NCI-H2081 (cell line): ENCODE data around the gene CTAGE9.
"Not testable (repeated sequence)": the region's sequence is repeated elsewhere in the genome, so short reads cannot be mapped to it uniquely, and the experiment has no call there.

Source experiments
- DNase-seq, 2 experiments: peaks; one replicate each; lab custom pipeline; 2025; lab: John Stamatoyannopoulos, UW

CTAGE9 gene

DNA sequence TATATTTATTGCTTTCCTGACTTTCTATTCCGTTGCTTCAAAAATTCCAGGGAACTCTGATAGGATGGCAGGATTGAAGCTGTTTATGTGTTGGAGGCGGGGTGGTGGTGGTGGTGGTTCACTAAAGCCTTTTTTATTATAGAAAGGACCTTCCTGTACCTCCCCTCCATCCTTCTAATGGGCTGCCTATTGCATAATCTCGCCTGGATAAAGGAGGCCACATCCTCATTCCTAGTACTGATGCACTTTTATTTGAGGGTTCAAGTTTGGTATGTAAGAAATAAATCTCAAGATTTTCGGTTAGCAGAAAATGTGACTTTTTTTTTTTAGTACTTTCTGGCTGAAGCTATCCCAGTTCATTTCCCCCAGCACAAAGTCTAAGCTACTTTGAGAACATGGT is 18.7 kb upstream of the CTAGE9 start:
- no peak for DNase-seq

DNA sequence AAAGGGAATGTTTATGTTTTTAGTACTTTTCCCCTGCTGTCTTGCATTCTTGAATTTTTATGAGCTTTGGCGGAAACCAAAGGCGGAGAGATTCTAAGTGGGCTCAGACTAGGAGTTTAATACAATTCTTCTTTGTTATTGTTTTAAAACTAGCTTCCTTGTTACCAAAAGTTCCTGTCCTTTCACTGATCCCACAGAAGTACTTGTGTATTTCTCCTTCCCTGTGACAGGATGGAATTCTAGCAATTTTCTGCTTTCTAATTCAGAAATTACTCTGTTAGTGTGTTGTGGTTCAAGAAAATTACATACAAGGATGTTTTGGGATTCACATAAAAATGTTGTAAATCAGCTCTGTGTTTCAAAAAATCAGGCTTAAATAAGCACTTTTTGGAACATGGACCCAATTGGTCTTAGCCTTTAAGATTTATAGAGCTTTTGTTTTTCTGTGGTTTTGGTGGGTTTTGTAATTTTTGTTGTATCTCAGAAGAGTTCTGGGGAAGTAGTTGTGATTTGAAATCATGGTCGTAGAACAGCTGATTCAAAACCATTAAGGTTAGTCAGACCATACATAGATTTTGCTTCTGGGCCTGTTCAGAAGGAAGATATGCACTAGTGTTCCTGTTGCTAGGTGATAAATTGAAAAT is 17.6 kb upstream of the CTAGE9 start:
- DNase-seq: no peak

DNA sequence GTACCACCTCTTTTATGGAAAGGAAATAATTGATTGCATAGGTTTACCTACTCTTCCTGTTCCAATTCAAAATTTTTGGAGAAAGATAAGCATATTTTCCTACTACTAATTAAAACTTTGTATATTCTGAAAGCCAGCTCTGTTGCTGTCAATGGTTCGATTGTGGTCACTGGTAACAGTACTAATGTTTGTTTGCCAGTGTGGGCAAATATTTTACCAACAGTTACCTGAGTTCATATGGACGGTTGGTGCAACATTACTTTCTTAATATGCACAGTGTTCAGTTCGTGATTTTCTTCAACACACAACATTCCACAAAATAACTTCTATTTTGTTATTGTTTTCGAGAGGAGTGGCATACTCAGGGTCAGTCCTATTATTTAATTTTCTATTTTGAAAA is 17.1 kb upstream of the CTAGE9 start:
- DNase-seq: no peak

DNA sequence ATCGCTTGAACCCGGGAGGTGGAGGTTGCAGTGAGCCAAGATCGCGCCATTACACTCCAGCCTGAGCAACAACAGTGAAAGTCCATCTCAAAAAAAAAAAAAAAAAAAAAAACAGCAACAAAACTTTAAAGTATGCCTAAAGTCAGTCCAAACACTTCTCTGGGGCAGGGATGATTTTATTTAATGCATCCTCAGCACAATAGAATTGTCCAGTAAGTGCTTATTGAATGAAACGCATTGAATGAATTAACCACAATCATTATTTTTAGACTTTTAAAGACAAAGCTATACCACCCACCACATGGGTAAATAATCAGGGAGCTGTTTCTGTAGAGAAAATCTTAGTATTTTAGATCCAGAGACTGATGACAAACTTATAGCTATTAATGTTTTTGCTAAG is 16.6 kb upstream of the CTAGE9 start:
- DNase-seq: no peak

DNA sequence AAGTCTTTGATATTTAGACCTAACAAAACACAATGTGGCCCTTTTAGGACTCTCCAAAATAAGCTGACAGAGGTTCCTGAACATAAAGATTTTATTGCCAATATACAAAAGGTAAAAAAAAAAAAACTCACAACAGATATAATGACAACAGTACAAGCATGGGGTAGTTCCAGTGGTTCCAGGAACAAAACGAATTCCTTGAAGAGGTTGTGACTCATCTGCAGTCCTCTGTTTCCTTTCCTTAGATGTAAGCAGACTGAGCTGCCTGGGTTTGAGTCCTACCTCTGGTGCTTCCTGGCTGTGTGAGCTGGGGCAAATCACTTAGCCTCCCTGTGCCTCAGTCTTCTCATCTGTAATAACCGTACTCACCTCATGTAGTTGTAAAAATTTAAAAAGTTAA is 13.3 kb upstream of the CTAGE9 start:
- no peak for DNase-seq

DNA sequence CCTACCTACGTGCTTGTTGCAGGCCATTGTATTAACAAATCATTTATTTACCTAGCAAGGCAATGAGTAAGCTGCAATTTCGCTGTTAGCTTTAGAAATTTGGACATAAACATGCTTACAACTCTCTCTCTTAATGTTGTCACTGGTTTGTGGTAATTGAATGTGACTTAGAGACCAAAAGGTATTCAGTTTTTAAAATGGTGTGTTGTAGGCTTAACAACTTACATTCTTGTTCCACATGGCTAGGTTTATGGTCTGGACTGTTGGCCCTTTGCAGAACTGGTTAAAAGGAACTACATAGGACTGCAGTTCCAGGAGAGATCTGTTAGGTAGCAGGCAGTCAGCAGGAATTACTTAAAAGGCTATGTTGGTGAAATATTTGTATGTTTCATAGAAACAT is 10.3 kb upstream of the CTAGE9 start:
- DNase-seq: no peak

DNA sequence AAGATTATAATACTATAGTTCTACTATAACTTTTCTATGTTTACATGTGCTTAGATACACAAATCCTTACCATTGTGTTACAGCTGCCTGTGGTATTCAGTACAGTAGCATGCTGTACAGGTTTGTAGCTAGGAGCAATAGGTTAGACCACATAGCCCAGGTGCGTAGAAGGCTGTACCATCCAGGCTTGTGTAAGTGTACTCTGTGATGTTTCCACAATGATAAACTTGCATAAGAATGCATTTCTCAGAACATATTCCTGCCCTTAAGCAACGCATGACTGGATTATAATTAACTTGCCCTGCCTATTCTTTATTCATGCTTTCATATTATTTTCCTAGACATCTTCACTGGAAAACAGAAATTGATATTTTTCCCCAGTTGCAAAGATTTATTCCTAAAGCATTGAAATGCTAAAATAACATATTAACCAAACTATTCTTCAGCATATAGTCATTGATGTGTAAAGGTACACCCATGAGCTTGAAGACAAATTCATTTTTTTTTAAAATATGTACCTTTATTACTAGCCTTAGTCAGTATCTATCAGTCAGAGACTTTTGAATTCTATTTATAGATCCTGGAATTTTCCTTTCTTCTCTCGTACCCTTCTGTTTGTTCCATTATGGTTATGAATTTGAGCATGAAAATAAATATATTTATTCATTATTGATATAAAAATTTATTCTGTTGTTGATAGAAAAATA is 7.2 kb upstream of the CTAGE9 start:
- no peak for DNase-seq

DNA sequence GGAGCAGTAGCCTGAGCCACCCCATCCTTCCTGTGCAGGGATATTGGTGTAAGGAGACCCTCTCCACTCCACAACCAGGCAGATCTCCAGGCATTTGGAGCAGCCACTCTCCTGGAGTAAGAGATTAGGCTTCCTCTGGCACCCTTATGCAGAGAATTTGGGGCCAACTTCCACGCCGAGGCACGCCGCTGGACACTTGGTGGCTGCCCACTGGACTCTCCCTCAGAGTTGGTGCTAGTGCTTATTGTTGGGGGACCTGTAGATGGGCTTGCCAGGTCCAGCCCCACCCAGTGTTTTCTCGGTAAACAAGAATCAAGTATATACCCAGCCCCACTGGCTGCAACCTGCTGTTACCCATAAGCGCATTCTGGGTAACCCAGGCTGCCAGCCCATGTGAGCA is 4.8 kb upstream of the CTAGE9 start:
- not testable (repeated sequence) for DNase-seq

DNA sequence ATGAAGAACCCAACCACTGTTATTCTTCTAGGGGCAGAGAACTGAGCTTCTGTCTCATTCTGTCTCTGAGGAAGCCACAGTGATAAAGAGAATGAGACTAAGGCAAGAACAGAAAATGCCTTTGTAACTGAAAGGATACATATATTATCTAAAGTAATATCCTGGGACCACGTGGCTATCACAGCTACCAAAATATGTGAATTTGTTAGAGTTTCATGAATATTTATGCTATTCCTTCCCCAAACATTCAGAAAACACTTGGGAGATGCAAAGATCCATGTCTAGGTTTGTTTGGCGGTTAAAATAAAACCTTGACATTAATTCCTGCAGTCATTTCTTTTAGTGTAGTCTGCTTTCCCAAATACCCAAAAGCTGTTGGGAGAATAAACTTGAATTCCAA is 6.9 kb downstream of the CTAGE9 start:
- not testable (repeated sequence) for DNase-seq

DNA sequence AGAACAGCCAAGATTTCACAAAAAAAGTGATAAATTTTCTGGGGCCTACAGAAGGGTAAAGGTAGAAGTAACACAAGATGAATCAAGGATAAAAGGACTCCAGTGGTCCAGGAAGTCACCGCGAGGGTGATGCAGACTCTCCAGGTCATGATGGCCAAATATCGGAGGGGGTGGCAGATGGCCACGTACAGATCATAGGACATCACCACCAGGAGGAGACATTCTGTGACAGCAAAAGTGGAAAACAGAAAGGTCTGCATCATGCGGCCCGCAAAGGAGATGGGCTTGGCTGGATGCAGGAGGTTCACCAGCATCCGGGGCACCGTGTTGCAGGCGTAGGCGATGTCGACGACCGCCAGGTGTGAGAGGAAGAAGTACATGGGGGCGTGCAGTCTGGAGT is 10.0 kb downstream of the CTAGE9 start:
- not testable (repeated sequence) for DNase-seq

DNA sequence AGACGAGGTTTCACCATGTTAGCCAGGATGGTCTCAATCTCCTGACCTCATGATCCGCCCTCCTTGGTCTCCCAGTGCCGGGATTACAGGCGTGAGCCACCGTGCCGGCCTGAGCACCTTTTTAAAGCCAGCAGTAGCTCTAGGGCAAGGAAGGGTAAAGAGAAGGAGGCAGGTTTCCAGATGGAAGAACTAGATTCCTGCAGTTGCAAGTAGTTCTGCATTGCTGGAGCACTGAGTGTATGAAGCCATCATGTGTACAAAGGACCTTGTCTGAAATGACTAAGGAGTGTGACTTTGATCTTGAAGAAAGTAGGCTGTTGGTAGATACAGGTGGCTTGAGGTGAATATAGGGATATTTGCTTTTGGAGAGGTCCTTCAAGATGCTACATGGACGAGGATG is 13.9 kb downstream of the CTAGE9 start:
- no peak for DNase-seq

DNA sequence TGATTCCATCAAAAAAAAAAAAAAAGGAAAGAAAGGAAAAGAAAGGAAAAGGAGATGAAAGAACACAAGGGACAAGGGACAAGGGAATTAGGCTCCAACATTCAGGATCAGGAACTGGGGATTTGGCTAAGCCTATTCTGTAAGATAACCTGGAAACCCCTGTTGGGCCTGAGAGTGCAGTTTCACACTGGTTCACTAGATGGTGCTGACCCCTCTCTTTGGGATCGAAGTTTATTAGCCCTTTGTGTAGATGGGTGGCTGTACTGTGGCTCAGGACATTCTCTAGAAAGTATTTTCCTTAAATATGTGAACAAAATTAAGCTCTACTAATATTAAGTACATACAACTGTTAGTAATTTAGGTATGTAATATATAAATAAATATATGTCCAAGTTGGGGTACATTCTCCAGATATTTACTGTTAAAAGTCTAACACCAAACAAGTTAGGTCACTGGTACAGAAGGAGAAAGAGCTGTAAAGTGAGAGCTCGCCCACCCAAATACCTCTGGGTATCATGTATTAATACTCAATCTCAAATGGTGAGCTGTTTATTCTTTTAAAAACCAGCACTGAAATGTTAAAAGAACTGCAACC is 15.9 kb downstream of the CTAGE9 start:
- peak; percentile 14 to 67 for DNase-seq

DNA sequence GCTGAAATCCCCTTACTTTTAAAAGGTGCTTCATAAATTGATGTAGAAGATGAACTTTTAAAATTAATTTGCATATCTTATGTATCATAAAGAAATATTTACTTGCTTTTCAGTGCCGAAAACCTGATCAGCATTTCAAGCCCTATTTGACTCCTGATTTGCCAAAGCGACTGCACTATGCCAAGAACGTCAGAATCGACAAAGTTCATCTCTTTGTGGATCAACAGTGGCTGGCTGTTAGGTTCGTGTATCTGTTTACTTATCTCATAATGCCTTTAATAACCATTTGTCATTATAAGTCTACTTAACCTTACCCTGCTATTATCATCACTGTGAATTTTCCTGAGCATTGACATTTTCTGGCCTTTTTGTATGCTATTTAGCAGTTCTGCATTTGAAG is 17.4 kb downstream of the CTAGE9 start:
- DNase-seq: no peak

DNA sequence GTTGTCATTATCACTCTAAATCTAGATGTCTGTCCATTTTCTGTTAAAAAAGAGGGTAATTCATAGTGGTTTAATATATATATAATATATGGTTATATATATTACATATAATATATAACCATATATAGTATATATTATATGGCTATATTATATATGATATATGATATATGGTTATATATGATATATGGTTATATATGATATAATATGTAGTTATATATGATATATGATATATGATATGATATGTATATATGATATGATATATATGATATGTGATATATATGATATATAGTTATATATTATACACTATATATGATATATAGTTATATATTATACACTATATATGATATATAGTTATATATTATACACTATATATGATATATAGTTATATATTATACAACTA is 18.2 kb downstream of the CTAGE9 start:
- DNase-seq: no peak

DNA sequence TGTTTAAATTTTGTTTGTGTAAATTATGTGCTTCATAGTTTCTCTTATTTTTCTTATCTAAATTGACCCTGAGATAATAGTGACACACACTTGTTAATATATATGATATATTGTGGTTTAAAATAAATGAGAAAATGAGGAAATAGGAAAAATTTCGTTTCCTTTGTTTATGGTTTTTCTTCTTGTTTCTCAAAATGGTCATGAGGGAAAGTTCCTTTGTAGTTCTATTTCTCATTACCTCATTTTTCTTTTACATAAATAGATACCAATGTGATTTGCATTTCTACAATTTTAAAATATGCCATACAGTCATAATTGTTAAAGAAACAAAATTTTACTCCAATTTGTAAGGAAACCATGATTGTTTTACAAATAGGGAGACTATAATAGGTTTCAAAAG is 18.8 kb downstream of the CTAGE9 start:
- DNase-seq: no peak

DNA sequence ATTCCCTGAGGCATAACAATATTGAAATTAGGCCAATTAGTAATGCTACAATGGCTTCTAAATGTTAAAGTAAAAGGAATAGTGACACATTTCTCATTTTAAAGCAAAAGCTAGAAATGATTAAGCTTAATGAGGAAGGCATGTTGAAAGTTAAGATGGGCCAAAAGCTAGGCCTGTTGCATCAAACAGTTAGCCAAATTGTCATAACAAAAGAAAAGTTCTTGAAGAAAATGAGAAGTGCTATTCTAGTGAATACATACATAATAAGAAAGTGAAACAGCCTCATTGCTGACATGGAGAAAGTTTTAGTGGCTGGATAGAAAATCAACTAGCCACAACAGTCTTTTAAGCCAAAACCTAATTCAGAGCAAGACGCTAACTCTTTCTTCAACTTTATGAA is 22.5 kb downstream of the CTAGE9 start:
- no peak for DNase-seq

DNA sequence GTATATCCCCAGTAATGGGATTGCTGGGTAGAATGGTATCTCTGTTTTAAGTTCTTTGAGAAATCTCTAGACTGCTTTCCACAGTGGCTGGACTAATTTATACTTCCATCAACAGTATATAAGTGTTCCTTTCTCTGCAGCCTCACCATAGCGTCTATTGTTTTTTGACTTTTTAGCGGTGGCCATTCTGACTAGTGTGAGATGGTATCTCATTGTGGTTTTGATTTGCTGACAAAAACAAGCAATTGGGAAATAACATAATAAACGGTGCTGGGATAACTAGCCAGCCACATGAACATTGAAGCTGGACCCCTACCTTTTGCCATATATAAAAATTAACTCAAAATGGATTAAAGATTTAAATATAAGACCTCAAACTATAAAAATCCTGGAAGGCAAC is 23.8 kb downstream of the CTAGE9 start:
- DNase-seq: no peak

DNA sequence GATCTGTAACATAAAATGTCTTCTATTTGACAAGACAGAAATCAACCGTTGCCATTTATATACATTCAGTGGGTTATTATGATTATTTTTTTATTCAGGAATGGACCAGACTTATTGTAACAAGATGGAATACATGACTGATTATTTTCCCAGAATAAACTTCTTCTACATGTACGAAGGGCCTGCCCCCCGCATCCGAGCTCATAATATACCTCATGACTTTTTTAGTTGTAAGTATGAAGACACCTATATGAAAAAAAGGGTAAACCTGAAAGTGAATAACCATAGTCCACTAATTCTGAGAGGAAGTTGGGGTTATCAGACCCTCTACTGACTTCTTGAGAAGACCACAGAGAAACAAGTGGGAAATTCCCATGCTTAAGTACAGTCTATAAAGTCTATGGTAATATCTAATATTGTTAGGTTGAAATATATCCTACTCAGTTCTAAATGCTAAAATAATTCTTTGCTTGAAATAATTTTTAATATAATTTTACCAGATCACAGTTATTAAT is 25.5 kb downstream of the CTAGE9 start:
- DNase-seq: no peak

DNA sequence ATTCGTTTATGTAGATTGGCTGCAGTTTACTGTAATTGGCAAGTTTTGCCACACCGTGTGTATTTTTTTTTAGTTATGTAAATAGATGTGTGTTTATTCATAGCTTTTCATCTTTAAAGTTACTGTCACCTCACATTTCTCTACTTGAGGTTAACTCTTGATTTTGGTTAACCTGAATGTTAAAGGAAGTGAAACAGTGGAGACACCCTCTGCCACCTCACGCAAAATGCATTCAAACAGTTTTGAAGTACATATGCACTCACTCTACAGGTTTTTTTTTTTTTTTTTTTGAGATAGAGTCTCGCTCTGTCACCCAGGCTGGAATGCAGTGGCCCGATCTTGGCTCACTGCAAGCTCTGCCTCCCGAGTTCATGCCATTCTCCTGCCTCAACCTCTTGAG is 27.3 kb downstream of the CTAGE9 start:
- no peak for DNase-seq

DNA sequence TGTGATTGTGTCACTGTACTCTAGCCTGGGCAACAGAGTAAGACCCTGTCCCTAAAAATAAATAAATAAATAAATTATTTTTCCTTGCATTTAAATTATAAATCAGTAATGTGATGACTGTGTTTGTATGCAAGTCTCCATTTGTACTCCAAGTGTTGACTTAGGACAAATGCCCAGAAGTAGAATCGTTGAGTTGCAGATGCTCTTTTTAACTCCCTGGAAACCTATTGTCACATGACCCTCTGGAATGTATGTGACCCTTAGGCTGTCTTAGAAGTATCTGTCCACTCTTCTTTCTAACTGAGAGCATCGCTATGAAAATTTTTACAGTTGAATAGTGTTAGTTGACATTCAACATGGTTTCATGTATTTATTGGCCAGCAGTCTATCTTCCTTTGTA is 28.4 kb downstream of the CTAGE9 start:
- no peak for DNase-seq

DNA sequence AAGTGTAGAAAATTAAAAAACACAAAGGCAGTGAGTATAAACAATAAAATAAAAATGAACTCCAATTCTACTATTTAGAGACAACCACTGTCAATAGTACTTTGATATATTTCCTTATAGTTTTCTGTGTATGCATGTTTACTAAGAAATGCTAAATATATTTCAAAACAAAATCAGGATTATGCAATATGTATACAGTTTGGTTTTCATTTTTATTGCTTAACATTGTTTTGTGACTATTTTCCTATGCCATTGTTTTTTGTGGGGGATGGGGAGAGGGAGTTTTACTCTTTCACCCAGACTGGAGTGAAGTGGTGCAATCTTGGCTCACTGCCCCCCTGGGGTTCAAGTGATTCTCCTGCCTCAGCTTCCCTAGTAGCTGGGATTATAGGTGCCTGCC is 29.2 kb downstream of the CTAGE9 start:
- DNase-seq: no peak

DNA sequence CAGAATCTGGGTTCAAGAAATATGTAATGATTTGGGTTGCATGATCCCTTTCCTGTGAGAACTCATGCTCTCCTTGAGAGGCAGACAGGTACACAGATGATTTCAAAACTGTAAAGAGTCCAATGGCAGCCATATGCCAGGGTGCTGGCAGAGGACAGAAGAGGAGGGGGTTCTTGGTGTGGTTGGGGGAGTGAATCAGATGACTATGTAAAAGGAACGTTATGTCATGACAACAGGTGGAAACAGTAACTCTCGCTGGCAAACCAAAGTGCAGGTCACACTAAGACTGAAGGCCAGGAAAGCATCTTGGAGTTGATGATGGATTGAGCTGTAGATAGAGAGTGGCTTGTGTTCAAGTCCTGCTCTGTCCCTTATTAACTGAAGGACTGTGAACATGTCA is 29.9 kb downstream of the CTAGE9 start:
- no peak for DNase-seq

DNA sequence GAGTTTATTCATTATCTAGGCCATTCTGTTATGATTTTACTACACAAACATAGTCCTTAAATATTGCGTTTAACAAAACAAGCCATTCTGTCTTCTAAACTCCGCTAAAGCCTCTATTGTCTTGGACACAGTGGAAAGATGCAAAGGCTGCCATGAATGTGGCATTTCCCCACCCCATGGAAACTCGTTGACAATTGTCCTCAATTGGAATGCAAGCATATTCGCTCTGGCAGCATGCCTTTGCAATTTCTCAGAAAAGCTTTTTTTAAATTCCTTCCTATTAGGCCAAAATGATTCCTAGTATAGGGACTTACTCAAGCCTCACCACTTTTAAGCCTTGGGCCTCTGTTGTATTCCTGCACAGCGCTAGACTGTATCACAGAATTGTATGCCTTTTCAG is 32.4 kb downstream of the CTAGE9 start:
- no peak for DNase-seq

DNA sequence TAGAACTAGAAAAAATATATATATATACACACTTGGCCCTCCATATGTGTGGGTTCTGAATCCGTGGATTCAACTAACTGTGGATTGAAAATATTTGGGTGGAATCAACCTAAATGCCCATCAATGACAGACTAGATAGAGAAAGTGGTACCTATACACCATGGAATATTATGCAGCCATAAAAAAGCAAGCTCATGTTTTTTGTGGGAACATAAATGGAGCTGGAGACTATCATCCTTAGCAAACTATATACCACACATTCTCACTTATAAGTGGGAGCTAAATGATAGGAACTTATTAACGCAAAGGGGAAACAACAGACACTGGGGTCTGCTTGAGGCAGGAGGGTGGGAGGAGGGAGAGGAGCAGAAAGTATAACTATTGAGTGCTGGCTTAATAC is 37.6 kb downstream of the CTAGE9 start:
- DNase-seq: no peak
